Hindlimb muscle (tissue), 1 donor: ENCODE measurements around the gene TPR. TPM values are rescaled to one million over a fixed set of nuclear protein-coding genes. Genes with fewer than 3 reads are reported as not detected.

Experiments
- DNase-seq: peaks from one replicate; pipeline ENCODE4 v3.0.0-alpha.2; 2013
- polyA plus RNA-seq: library from polyadenylated mRNA; unstranded; fragments of 120-200 nt; gene quantifications from one replicate; pipeline ENCODE4 v1.2.1, GENCODE V29; 2013; ENCODE audit not compliant: insufficient read length

The TPR gene
- polyA plus RNA-seq, 1 donor: 52.0 TPM

GRCh38 chr1:186326009-186326408 lies 49.0 kb downstream of the TPR start:
- DNase-seq: no peak

DNA sequence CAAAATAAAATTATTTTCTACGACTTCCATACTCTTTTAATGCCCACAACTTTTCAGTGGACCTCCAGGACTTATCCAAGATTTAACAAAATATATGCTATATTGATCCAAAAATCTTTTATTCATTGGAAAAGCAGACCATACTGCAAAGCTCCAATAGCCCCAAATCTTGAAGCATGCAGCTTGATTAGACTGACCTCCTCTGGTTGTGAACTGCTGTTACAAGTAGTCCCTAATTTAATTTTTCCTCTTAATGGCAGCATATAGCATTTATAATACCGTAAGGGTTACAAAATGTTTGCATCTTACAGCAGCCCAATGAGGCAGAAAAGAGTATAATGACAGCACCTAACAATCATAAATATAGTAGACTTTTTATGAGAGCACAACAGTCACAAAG lies 49.8 kb downstream of the TPR start:
- no peak for DNase-seq

DNA sequence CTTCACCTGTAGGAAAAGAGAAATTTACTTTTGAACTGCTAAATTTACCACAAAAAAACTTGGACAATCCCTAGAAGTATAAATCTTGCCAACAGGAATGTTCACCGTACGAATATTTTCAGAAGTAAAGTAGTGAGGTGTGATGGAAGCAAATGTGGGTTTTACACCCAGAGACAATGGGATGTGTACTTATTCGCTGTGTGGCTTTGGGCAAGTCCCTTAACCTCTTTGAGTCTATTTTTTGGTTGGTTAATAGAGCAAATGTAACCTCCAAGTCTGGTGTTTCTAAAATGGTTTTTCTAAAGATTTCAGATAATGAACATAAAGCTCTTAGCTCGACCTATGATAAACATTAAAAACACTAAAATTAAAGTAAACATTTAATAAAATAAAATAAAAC lies 51.2 kb downstream of the TPR start:
- DNase-seq: no peak

DNA sequence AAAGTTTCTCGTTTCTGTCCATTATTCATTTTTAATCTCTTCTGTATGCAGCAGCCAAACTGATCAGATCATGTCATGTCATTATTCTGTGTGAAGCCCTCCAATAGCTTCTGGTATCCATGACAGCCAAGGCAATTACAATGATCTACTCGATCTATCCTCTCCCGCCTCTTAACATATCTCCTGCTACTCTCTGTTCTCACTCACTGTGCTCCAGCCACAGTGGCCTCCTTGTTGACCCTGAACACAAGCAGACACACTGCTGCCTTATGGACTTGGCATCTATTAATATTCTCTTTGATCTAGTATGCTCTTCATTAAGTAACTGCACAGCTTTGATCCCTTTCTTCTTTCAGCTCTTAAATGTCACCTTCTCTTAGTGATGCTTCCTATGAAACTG lies 59.5 kb downstream of the TPR start:
- DNase-seq: no peak

DNA sequence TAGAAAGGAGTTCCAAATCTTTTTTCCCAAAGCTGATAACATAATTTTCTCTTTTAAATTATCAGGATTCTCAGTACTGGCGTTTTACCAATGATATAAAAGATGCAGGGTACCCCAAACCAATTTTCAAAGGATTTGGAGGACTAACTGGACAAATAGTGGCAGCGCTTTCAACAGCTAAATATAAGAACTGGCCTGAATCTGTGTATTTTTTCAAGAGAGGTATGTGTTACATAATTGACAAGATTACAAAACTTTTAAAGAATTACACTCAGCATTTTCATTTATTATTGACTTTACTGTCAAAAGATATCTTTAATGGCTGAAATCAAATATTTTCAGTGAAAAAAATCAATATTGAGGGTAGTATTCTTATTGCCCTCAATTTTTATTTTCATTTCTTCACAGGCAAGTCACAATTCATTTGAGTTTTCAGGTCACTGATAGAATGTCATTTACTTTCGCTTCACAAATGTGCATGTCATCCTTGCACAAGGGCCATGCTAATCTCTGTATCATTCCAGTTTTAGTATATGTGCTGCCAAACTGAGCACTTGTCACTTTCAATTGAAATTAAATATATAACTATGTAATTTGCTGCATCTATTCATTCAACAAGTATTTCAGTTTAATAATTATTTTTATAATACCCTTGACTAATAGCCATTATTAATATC lies 63.5 kb downstream of the TPR start:
- no peak for DNase-seq

DNA sequence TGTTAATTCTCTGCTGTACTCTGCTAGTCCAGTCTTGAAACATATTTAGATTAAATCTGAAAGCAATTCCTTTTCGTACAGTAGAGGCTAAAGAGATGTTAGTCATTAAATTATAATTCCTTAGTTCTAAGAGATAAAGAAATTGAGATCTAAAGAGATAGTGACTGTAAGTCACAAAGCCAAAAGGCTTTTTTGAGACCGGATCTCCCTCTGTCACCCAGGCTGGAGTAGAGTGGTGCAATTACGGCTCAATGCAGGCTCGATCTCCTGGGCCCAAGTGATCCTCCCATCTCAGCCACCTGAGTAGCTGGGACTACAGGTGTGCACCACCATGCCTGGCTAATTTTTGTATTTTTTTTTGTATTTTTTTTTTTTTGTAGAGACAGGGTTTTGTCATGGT lies 64.7 kb downstream of the TPR start:
- DNase-seq: no peak

- DNase-seq: no peak
Observed at GRCh38 chr1:186308264-186309060, 66.6 kb downstream of the TPR start.

- no peak for DNase-seq
Observed at GRCh38 chr1:186307445-186307844, 67.6 kb downstream of the TPR start.

- DNase-seq: no peak
Observed at GRCh38 chr1:186306533-186306932, 68.5 kb downstream of the TPR start.

- no peak for DNase-seq
Observed at GRCh38 chr1:186304982-186305949, 69.8 kb downstream of the TPR start.

DNA sequence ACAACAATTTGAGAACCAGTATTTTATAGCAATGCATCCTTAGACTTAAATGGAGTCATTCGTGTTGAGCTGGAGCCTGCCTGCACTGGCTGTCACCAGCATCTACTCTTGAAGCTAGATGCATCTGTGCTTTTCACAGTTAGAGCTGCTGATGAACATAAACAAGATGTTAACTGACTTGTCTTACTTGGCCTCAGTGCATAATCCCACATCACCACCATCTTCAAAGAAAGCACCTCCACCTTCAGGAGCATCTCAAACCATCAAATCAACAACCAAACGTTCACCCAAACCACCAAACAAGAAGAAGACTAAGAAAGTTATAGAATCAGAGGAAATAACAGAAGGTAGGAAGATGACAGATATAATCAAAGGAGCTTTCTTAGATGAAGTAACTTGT lies 71.1 kb downstream of the TPR start:
- no peak for DNase-seq

GRCh38 chr1:186302381-186302920 lies 72.6 kb downstream of the TPR start:
- no peak for DNase-seq

GRCh38 chr1:186301448-186301847 lies 73.6 kb downstream of the TPR start:
- no peak for DNase-seq

GRCh38 chr1:186300056-186300455 lies 75.0 kb downstream of the TPR start:
- DNase-seq: no peak

DNA sequence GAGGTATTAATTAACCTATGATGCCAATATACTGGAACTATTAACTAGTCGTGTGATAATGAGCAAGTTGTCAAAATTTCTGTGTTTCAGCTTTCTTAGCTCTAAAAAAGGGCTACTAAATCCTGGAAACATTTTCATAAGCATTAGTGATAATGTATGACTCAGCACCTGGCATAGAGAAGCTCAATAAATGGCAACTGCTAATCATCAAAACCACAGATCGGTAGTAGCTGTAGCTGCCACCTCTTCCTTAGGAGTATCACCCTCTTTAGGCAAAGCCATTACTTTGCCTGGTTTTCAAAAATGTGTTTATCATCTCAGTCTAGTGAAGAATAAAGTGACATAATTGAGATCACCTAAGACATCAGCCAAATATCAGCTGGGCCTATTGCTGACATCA lies 75.5 kb downstream of the TPR start:
- DNase-seq: no peak

DNA sequence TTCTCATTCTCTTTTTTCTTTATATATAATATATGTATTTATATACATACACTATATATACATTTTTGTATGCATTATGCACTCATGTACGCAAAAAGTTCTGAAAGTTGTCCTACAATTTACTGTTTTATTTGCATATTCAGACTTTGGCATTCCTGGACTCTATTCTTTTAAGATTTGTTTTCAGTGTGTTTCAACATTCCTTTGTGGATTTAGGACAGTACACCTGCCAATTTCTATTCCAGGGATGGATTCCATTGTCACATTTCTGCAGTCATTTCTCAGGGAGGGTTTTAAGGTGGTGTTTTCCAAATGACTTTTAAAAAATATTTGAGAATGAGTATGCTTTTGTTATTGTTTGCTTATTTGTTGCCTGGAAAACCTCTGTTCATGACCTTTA lies 76.2 kb downstream of the TPR start:
- no peak for DNase-seq

- no peak for DNase-seq
Observed at GRCh38 chr1:186297439-186298045, 77.5 kb downstream of the TPR start.

DNA sequence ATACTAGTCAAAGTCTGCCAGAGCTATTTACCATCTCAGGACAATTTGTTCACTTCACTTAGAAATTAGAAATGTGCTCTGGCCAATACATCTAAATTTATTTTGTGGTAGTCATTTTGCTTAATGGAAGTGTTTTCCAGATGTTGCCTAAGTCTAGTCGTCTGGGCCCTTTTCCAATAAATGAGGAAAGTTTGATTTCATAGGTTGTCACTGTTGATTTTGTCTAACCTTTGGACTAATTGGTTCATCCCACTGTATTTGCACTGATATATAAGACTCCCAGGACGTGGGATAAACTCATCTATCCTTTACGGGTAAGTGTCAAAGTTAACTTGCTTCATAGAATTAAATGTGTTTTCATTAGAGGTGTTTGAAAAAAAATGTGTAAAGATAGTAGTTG lies 79.1 kb downstream of the TPR start, which contains the start of gene PRG4:
TSS of gene PRG4 (plus strand) at position 300 of the 400 bp plus-strand sequence.
- DNase-seq: no peak

- no peak for DNase-seq
Observed at GRCh38 chr1:186292875-186293274, 82.2 kb downstream of the TPR start.

DNA sequence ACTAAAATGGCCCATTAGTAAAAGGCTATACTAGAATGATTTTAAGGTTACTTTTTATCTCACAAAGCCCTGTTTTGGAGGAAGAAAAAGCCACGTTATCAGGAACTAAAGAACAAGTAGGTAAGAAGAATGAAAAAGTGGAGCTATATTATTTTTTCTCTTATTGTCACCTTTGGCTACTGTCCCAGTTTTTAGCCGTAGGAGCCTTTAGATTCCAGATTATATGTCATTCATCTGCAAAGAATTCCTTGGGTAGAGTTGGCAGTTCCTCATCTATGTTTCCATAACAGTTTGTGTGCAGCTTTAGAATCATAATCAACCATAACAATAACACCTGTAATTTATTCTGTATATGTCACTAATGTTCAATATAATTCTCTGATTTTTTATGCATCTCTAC lies 83.8 kb downstream of the TPR start:
- DNase-seq: no peak

DNA sequence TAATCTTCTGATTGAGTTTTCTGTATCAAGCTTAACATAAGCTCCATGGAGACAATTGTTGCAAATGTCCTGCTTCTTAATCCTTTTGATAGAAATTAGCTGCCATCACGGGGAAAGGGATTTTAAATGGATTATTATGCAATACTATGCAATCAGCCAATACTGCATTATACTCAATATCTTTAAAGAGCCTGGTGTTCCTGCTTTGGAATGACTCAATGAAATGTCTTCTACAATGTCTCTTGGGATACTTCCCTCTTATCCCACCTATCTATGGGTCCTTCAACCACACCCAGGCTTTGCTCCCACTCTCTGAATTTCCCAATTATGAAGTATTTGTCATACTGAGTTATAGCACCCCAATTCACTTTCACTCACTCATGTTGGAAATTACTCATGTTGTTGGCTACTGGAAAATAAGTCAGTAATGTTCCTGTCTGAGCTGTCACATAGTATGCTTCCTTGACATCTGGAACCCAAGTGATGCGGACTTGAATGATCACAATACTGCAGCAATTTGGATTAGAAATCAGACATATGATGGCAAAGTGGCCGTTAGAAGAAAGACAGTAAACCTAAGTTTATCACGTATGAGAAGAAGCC lies 85.0 kb downstream of the TPR start:
- no peak for DNase-seq
